Measurements from ENCODE around the gene PDXK.

- TF ChIP-seq C11orf30 (IDR thresholded peaks at IDR 0.05; ENCODE audit: low read depth) (no peak), UBTF (IDR thresholded peaks at IDR 0.05; ENCODE audit: borderline replicate concordance in 1 of 2, low read depth in 2 of 2, low read length in 2 of 2) (no peak), JUN (IDR thresholded peaks at IDR 0.05; ENCODE audit: borderline replicate concordance, low read depth, low read length) (no peak), JUN (CRISPR knock-in tag; IDR thresholded peaks at IDR 0.05; ENCODE audit: borderline replicate concordance) (no peak), ZNF133 (CRISPR knock-in tag; IDR thresholded peaks at IDR 0.05) (no peak), E2F6 (IDR thresholded peaks at IDR 0.05; ENCODE audit: borderline replicate concordance in 1 of 2, extremely low read depth in 1 of 2, insufficient read depth in 1 of 2, insufficient read length in 1 of 2, low read depth in 1 of 2, low read length in 1 of 2, poor library complexity in 1 of 2, severe bottlenecking in 1 of 2) (no peak), EP400 (IDR thresholded peaks at IDR 0.05) (no peak), CTCF (IDR thresholded peaks at IDR 0.05 in 2 of 3, conservative IDR thresholded peaks at IDR 0.05 in 1 of 3; ENCODE audit: insufficient read depth in 2 of 3, low read depth in 1 of 3, low read length in 3 of 3) (no peak), DDX20 (tag; IDR thresholded peaks at IDR 0.05; ENCODE audit: low read depth) (no peak), BHLHE40 (IDR thresholded peaks at IDR 0.05; ENCODE audit: low read length) (no peak), GMEB1 (CRISPR knock-in tag; IDR thresholded peaks at IDR 0.05) (no peak), RB1 (IDR thresholded peaks at IDR 0.05; ENCODE audit: low read depth) (no peak), SRF (CRISPR knock-in tag; IDR thresholded peaks at IDR 0.05) (no peak), NELFE (IDR thresholded peaks at IDR 0.05; ENCODE audit: insufficient read depth, insufficient read length) (no peak)
Measured at GRCh38 chr21:43686811-43687565, 31.9 kb upstream of the PDXK start.

Data from K562 (cell line).